ENCODE results near the gene BZW2.

- TF ChIP-seq EP300 (IDR thresholded peaks at IDR 0.05; ENCODE audit: low read depth) (no peak), CTCF (IDR thresholded peaks at IDR 0.05) (no peak), POLR2A (IDR thresholded peaks at IDR 0.05) (no peak), POLR2AphosphoS5 (IDR thresholded peaks at IDR 0.05) (no peak)
These were observed 86.8 kb downstream of the BZW2 start for GRCh38 chr7:16732828-16733227.

All from transverse colon (tissue), 4 donors.